NCI-H226 (cell line): ENCODE data around the gene NFATC3.
A peak's percentile ranks its signal among the peaks of the same experiment; 100 is the strongest.

Source experiments
- DNase-seq: peaks from one replicate; pipeline ENCODE4 v3.0.0-alpha.2; 2015

NFATC3 gene

GRCh38 chr16:68233085-68233834 lies 148.1 kb downstream of the NFATC3 start:
- no peak for DNase-seq

- no peak for DNase-seq
Measured at GRCh38 chr16:68233835-68234187, 148.6 kb downstream of the NFATC3 start.

GRCh38 chr16:68234188-68235107 lies 149.3 kb downstream of the NFATC3 start:
- DNase-seq = no peak

- DNase-seq = peak; percentile 12
Measured at GRCh38 chr16:68235108-68235886, 150.1 kb downstream of the NFATC3 start.

GRCh38 chr16:68235887-68236136 lies 150.6 kb downstream of the NFATC3 start, which contains the start of gene ESRP2:
ESRP2 (minus strand) TSS chr16:68236127; CDS start chr16:68236045, 82 bp downstream.
- no peak for DNase-seq

- peak; percentile 89 for DNase-seq
Measured at GRCh38 chr16:68236137-68236825, 151.1 kb downstream of the NFATC3 start.

- peak; percentile 24 for DNase-seq
Measured at GRCh38 chr16:68236826-68237242, 151.7 kb downstream of the NFATC3 start.

GRCh38 chr16:68237243-68238028 lies 152.3 kb downstream of the NFATC3 start:
- peak; percentile 95 for DNase-seq

- no peak for DNase-seq
Measured at GRCh38 chr16:68238029-68238345, 152.8 kb downstream of the NFATC3 start.

GRCh38 chr16:68242085-68242484 lies 156.9 kb downstream of the NFATC3 start:
- no peak for DNase-seq

- no peak for DNase-seq
Measured at GRCh38 chr16:68242926-68243858, 158.0 kb downstream of the NFATC3 start.

GRCh38 chr16:68244481-68244902 lies 159.3 kb downstream of the NFATC3 start:
- DNase-seq = no peak

GRCh38 chr16:68244903-68245853 lies 160.0 kb downstream of the NFATC3 start, which contains the start of gene PLA2G15:
PLA2G15 (plus strand) TSS chr16:68245373; CDS start chr16:68245427, 54 bp downstream.
- peak; percentile 84 for DNase-seq

- DNase-seq = no peak
Measured at GRCh38 chr16:68246121-68246520, 161.0 kb downstream of the NFATC3 start.

- no peak for DNase-seq
Measured at GRCh38 chr16:68246666-68247065, 161.5 kb downstream of the NFATC3 start.

GRCh38 chr16:68247400-68247799 lies 162.2 kb downstream of the NFATC3 start:
- no peak for DNase-seq

GRCh38 chr16:68247932-68248331 lies 162.8 kb downstream of the NFATC3 start:
- DNase-seq = no peak

- DNase-seq = no peak
Measured at GRCh38 chr16:68249371-68249770, 164.2 kb downstream of the NFATC3 start.

GRCh38 chr16:68250951-68251350 lies 165.8 kb downstream of the NFATC3 start:
- DNase-seq = no peak

- no peak for DNase-seq
Measured at GRCh38 chr16:68251832-68252231, 166.7 kb downstream of the NFATC3 start.
